NCI-H1105 (cell line): ENCODE measurements around the gene NKIRAS2.

Experiments
- DNase-seq: peaks from one replicate; lab custom pipeline; 2025; lab: John Stamatoyannopoulos, UW

Gene NKIRAS2

GRCh38 chr17:42019509-42020404 lies at the start of gene NKIRAS2:
TSS of gene NKIRAS2 (plus strand) at chr17:42020090. CDS start at chr17:42021578, 1,488 bp downstream.
- DNase-seq: peak; percentile 83

- no peak for DNase-seq
These were observed 49.0 kb upstream of the NKIRAS2 start for GRCh38 chr17:41970901-41971331.

GRCh38 chr17:41971721-41972523 lies 48.0 kb upstream of the NKIRAS2 start:
- no peak for DNase-seq

- no peak for DNase-seq
These were observed 47.1 kb upstream of the NKIRAS2 start for GRCh38 chr17:41972571-41973407.

- no peak for DNase-seq
These were observed 46.5 kb upstream of the NKIRAS2 start for GRCh38 chr17:41973408-41973811.

GRCh38 chr17:41974031-41974430 lies 45.9 kb upstream of the NKIRAS2 start:
- DNase-seq: no peak

- DNase-seq: no peak
These were observed 45.2 kb upstream of the NKIRAS2 start for GRCh38 chr17:41974658-41975057.

- no peak for DNase-seq
These were observed 44.5 kb upstream of the NKIRAS2 start for GRCh38 chr17:41975099-41976083.

GRCh38 chr17:41976142-41976768 lies 43.6 kb upstream of the NKIRAS2 start:
- no peak for DNase-seq

GRCh38 chr17:41977991-41978390 lies 41.9 kb upstream of the NKIRAS2 start:
- no peak for DNase-seq

- DNase-seq: no peak
These were observed 37.7 kb upstream of the NKIRAS2 start for GRCh38 chr17:41982026-41982760.

GRCh38 chr17:41984454-41984853 lies 35.4 kb upstream of the NKIRAS2 start:
- DNase-seq: no peak

GRCh38 chr17:41985919-41986318 lies 34.0 kb upstream of the NKIRAS2 start:
- no peak for DNase-seq

- DNase-seq: no peak
These were observed 33.3 kb upstream of the NKIRAS2 start for GRCh38 chr17:41986634-41987033.

- DNase-seq: no peak
These were observed 32.2 kb upstream of the NKIRAS2 start for GRCh38 chr17:41987642-41988041.

GRCh38 chr17:41988418-41988817 lies 31.5 kb upstream of the NKIRAS2 start:
- DNase-seq: no peak

GRCh38 chr17:41989702-41990419 lies 30.0 kb upstream of the NKIRAS2 start:
- no peak for DNase-seq

GRCh38 chr17:41992576-41992975 lies 27.3 kb upstream of the NKIRAS2 start:
- no peak for DNase-seq

- no peak for DNase-seq
These were observed 23.1 kb upstream of the NKIRAS2 start for GRCh38 chr17:41996855-41997164.
